Fibroblast of mammary gland (primary cell): Measurements from ENCODE around the gene RAC2.

Experiments used
- DNase-seq: peaks from one replicate; pipeline ENCODE4 v3.0.0-alpha.2; 2010; ENCODE audit warnings: low read depth
- H3K4me3 ChIP-seq: 2 replicates; pipeline ENCODE4 v1.5.1; 2011; ENCODE audit warnings: low read depth, mild to moderate bottlenecking, low read length, moderate library complexity; ENCODE audit not compliant: control insufficient read depth
- CTCF ChIP-seq: conservative IDR thresholded peaks from 2 replicates; pipeline ENCODE4 v1.5.1; 2011; ENCODE audit warnings: low read depth, low read length, inconsistent platforms; ENCODE audit not compliant: control insufficient read depth, insufficient read depth

The RAC2 gene

DNA sequence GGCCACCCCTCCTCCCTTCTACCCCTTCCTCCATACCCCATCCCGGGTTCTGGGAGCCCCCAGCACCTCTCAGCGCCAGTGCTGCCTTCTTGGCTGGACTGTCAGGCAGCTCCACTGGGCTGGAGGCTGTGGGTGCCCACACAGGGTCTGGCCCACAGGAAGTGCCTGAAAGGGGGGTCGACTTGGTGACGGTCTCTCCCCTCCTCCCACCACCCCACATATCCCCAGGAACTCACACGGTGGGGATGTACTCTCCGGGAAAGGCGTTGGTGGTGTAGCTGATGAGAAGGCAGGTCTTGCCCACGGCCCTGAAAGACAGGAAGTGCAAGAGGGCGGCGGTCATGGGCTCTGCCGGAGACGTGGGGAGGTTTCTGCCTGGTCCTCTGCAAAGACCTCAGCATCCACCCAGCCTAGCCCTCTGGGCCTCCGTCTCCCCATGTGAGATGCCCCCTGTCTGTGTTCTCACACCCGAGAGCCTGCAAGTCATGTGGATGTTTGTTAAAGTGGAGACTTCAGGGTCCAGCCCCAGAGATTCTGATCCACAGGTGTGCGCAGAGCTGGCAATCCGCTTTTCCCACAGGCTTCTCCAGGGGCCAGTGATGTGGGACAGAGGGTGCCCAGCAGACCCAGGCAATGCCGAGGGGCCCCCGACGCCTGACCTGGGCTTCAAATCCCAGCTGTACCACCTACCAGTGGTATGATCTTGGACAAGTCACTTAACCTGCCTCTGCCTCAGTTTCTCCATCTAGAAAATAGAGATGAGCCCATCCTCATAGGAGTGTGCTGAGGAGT is 2.5 kb downstream of the RAC2 start:
- no peak for TF ChIP-seq CTCF
- H3K4me3 ChIP-seq: no peak overlapping the region
- no peak for DNase-seq

GRCh38 chr22:37240941-37241320 is 3.1 kb downstream of the RAC2 start:
- no peak overlapping the region for H3K4me3 ChIP-seq
- no peak for DNase-seq
- no peak for TF ChIP-seq CTCF

DNA sequence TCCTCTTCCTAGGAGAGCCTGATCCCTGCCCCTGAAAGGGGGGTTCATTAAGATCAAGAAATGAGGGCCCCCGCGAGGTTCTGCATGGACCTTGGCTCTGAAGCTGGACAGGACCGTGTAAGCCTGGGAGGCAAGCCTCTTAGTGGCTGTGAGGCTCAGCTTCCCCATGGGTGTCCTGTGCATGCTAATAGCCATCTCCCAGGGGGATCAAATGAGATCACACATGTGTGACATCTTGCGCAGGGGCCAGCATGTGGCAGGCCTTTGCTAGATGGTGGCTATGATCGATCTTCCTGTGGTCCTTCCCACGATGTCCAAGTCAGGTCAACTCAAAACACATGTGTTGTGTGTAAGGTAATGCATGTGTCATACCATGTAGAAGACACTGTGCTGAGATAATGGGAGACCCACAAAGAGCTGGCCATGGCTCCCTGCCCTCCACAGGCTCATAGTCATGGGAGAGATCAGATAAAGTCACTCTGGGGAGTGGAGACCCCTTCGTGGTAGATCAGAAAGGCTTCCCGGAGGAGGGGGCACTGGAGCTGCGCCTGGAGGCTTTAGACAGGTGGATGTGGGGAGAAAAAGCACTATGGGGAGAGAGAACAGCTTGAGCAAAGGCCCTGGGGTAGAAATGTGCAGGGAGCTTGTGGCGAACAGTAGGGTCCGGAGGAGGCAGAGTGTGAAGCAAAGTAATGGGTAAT is 3.7 kb downstream of the RAC2 start:
- no peak overlapping the region for H3K4me3 ChIP-seq
- TF ChIP-seq CTCF: no peak
- DNase-seq: no peak

GRCh38 chr22:37239336-37240239 is 4.5 kb downstream of the RAC2 start:
- TF ChIP-seq CTCF: no peak
- no peak for DNase-seq
- H3K4me3 ChIP-seq: no peak overlapping the region

- DNase-seq: no peak
- no peak for TF ChIP-seq CTCF
- H3K4me3 ChIP-seq: no peak overlapping the region
Measured at GRCh38 chr22:37237371-37238268, 6.4 kb downstream of the RAC2 start.
